ENCODE measurements around the gene AMELY. TPM values are rescaled to one million over a fixed set of nuclear protein-coding genes. Genes with fewer than 3 reads are reported as not detected.
A peak's percentile ranks its signal among the peaks of the same experiment; 100 is the strongest.

The AMELY gene
- not detected for total RNA-seq

- H3K4me3 ChIP-seq = peak within 1 kb of the TSS; percentile 46
- H3K36me3 ChIP-seq = no peaks in the 10 kb centered on the region
- TF ChIP-seq POLR2A (IDR thresholded peaks at IDR 0.05) (no peak), EP300 (IDR thresholded peaks at IDR 0.05) (no peak)
- no CpG with 5 or more reads among the region's 52 CpGs for WGBS
- no peak within 1 kb of the TSS for H3K27ac ChIP-seq
- H3K9me3 ChIP-seq = no peaks in the 10 kb centered on the region
- peaks cover 12% of the 10 kb centered on the region for H3K4me1 ChIP-seq
- DNase-seq (ENCODE audit: low spot score in 2 of 2) = no peak
- H3K27me3 ChIP-seq = peaks cover 17% of the 10 kb centered on the region
These were observed at the start of gene AMELY for GRCh38 chrY:6911253-6911881. Gene AMELY, minus strand, starts transcription at chrY:6911752. Its CDS starts 39,144 bp downstream, at chrY:6872608.

GRCh38 chrY:6949947-6950346 lies 38.4 kb upstream of the AMELY start:
- Histone ChIP-seq H3K9me3 (no peaks in the 10 kb centered on the region), H3K4me1 (no peaks in the 10 kb centered on the region), H3K36me3 (no peaks in the 10 kb centered on the region), H3K4me3 (no peak overlapping the region), H3K27ac (no peak overlapping the region), H3K27me3 (no peaks in the 10 kb centered on the region)
- DNase-seq (ENCODE audit: low spot score in 2 of 2) = no peak
- no CpG with 5 or more reads among the region's 4 CpGs for WGBS
- TF ChIP-seq POLR2AphosphoS5 (IDR thresholded peaks at IDR 0.05) (no peak), POLR2A (IDR thresholded peaks at IDR 0.05) (no peak), EP300 (IDR thresholded peaks at IDR 0.05) (no peak), CTCF (IDR thresholded peaks at IDR 0.05) (no peak)

GRCh38 chrY:6948378-6948777 lies 36.8 kb upstream of the AMELY start:
- no peaks in the 10 kb centered on the region for H3K4me1 ChIP-seq
- no peak for TF ChIP-seq CTCF (IDR thresholded peaks at IDR 0.05)
- no peak for TF ChIP-seq POLR2AphosphoS5 (IDR thresholded peaks at IDR 0.05)
- TF ChIP-seq POLR2A (IDR thresholded peaks at IDR 0.05) = no peak
- no peak for TF ChIP-seq EP300 (IDR thresholded peaks at IDR 0.05)
- H3K9me3 ChIP-seq = no peaks in the 10 kb centered on the region
- no CpG with 5 or more reads among the region's 13 CpGs for WGBS
- H3K36me3 ChIP-seq = no peaks in the 10 kb centered on the region
- no peak overlapping the region for H3K27ac ChIP-seq
- no peak for DNase-seq (ENCODE audit: low spot score in 2 of 2)
- H3K27me3 ChIP-seq = no peaks in the 10 kb centered on the region
- H3K4me3 ChIP-seq = no peak overlapping the region

GRCh38 chrY:6947695-6948094 lies 36.1 kb upstream of the AMELY start:
- Histone ChIP-seq H3K4me1 (no peaks in the 10 kb centered on the region), H3K36me3 (no peaks in the 10 kb centered on the region), H3K9me3 (no peaks in the 10 kb centered on the region), H3K27me3 (no peaks in the 10 kb centered on the region), H3K27ac (no peak overlapping the region), H3K4me3 (no peak overlapping the region)
- TF ChIP-seq POLR2AphosphoS5 (IDR thresholded peaks at IDR 0.05) (no peak), EP300 (IDR thresholded peaks at IDR 0.05) (no peak), CTCF (IDR thresholded peaks at IDR 0.05) (no peak), POLR2A (IDR thresholded peaks at IDR 0.05) (no peak)
- no peak for DNase-seq (ENCODE audit: low spot score in 2 of 2)

- Histone ChIP-seq H3K36me3 (no peaks in the 10 kb centered on the region), H3K9me3 (no peaks in the 10 kb centered on the region), H3K27me3 (no peaks in the 10 kb centered on the region), H3K4me3 (no peak overlapping the region), H3K27ac (no peak overlapping the region), H3K4me1 (no peaks in the 10 kb centered on the region)
- DNase-seq (ENCODE audit: low spot score in 2 of 2) = no peak
- WGBS = no CpG with 5 or more reads among the region's 2 CpGs
- TF ChIP-seq CTCF (IDR thresholded peaks at IDR 0.05) = no peak
- no peak for TF ChIP-seq POLR2AphosphoS5 (IDR thresholded peaks at IDR 0.05)
- TF ChIP-seq POLR2A (IDR thresholded peaks at IDR 0.05) = no peak
- no peak for TF ChIP-seq EP300 (IDR thresholded peaks at IDR 0.05)
These were observed 23.9 kb upstream of the AMELY start for GRCh38 chrY:6935497-6935896.

Data from suprapubic skin (tissue), 4 donors.